ENCODE results near the gene NRP2. TPM values are rescaled to one million over a fixed set of nuclear protein-coding genes. Genes with fewer than 3 reads are reported as not detected.

The NRP2 gene
- total and polyA plus RNA-seq, 2 donors (not counting 1 experiment from before 2014, with no cell fraction given), result 1.8 to 6.8 TPM

- H3K4me1 Mint-ChIP-seq, result peaks cover 2% of the 10 kb centered on the region
- no peaks in the 10 kb centered on the region for H3K79me2 ChIP-seq (ENCODE audit: control insufficient read depth, insufficient read depth, low read length)
- CTCF ChIA-PET, result interaction anchor here (1.3 kb wide), 1 partner anchor 11 kb away, joined by 3 read pairs; no protein-coding TSS in a partner anchor
- no peaks in the 10 kb centered on the region for H3K27me3 ChIP-seq (replicated peaks in 1 of 4; ENCODE audit: control extremely low read depth in 1 of 4, control insufficient read depth in 3 of 4, insufficient read depth in 4 of 4, low read length in 3 of 4)
- no peaks in the 10 kb centered on the region for H3K9me3 ChIP-seq (ENCODE audit: control extremely low read depth in 1 of 3, control insufficient read depth in 2 of 3, insufficient read depth in 1 of 3, low read length in 2 of 3)
- H3K4me1 ChIP-seq (ENCODE audit: control insufficient read depth in 2 of 2, insufficient read depth in 2 of 2, low read length in 2 of 2), result no peaks in the 10 kb centered on the region
- H3K27me3 Mint-ChIP-seq, result no peaks in the 10 kb centered on the region
- H3K4me3 ChIP-seq (ENCODE audit: control extremely low read depth in 1 of 5, extremely low read depth in 1 of 5, insufficient read depth in 1 of 5, low read depth in 2 of 5, low read length in 4 of 5), result no peak overlapping the region
- no peaks in the 10 kb centered on the region for H4K20me1 ChIP-seq (ENCODE audit: control insufficient read depth, insufficient read depth, low read length, poor library complexity, severe bottlenecking)
- 62% methylated on average over 2 of the region's 4 CpGs for WGBS (ENCODE audit: insufficient coverage)
- H3K9me3 Mint-ChIP-seq (ENCODE audit: insufficient read depth), result no peaks in the 10 kb centered on the region
- intact Hi-C loops (cut with micrococcal nuclease), result no loop called here
- DNase-seq (no peak), ATAC-seq (ENCODE audit: low read depth) (no peak)
- H3K4me3 Mint-ChIP-seq, result no peak overlapping the region
- no peak overlapping the region for H3K27ac Mint-ChIP-seq
- POLR2A ChIA-PET, result no interaction called here
- no peak overlapping the region for H3K4me2 ChIP-seq (replicated peaks; ENCODE audit: low read depth, low read length, poor library complexity, severe bottlenecking)
- no peak overlapping the region for H3K9ac ChIP-seq (ENCODE audit: low read length)
- no peaks in the 10 kb centered on the region for H3K36me3 ChIP-seq (replicated peaks in 1 of 2; ENCODE audit: control extremely low read depth in 1 of 2, control insufficient read depth in 1 of 2, extremely low read depth in 1 of 2, insufficient read depth in 2 of 2, low read length in 1 of 2)
- no peak overlapping the region for H2AFZ ChIP-seq (ENCODE audit: insufficient read depth, low read depth, low read length, poor library complexity, severe bottlenecking)
- TF ChIP-seq CTCF (IDR thresholded peaks at IDR 0.05), result no peak
- no peak for TF ChIP-seq EZH2 (IDR thresholded peaks at IDR 0.05; ENCODE audit: borderline replicate concordance, insufficient read depth, low read depth, low read length, poor library complexity, severe bottlenecking)
- H3K27ac ChIP-seq (ENCODE audit: low read length in 2 of 2), result no peak overlapping the region
Observed at GRCh38 chr2:205731583-205731981, 49.3 kb downstream of the NRP2 start.

DNA sequence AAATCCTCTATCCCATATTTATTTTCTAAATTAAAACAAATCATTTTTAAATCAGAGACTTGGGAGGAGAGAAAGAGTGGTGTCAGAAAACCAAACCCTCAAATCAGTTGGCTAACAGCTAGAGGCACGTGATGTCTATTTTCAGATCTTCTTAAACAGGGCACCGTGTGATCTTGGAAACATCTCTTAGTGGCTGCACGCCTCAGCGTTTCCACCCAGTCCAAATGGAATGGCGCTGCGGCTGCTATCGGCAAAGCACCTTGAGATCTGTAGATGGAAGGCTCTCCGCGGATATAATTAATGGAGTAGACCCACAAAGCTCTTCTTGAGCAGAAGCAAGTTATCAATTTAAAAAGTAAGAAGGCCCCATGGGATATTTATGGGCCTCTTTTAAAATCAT is 50.0 kb downstream of the NRP2 start:
- H3K4me2 ChIP-seq (replicated peaks; ENCODE audit: low read depth, low read length, poor library complexity, severe bottlenecking), result no peak overlapping the region
- H3K4me3 Mint-ChIP-seq, result no peak overlapping the region
- DNase-seq (no peak), ATAC-seq (ENCODE audit: low read depth) (no peak)
- H3K27me3 ChIP-seq (replicated peaks in 1 of 4; ENCODE audit: control extremely low read depth in 1 of 4, control insufficient read depth in 3 of 4, insufficient read depth in 4 of 4, low read length in 3 of 4), result no peaks in the 10 kb centered on the region
- no peaks in the 10 kb centered on the region for H3K9me3 Mint-ChIP-seq (ENCODE audit: insufficient read depth)
- CTCF ChIA-PET, result no interaction called here
- H3K36me3 ChIP-seq (replicated peaks in 1 of 2; ENCODE audit: control extremely low read depth in 1 of 2, control insufficient read depth in 1 of 2, extremely low read depth in 1 of 2, insufficient read depth in 2 of 2, low read length in 1 of 2), result no peaks in the 10 kb centered on the region
- no peak for TF ChIP-seq EZH2 (IDR thresholded peaks at IDR 0.05; ENCODE audit: borderline replicate concordance, insufficient read depth, low read depth, low read length, poor library complexity, severe bottlenecking)
- no peak for TF ChIP-seq CTCF (IDR thresholded peaks at IDR 0.05)
- H3K4me1 Mint-ChIP-seq, result peaks cover 2% of the 10 kb centered on the region
- H3K27me3 Mint-ChIP-seq, result peaks cover under 1% of the 10 kb centered on the region
- H3K4me3 ChIP-seq (ENCODE audit: control extremely low read depth in 1 of 5, extremely low read depth in 1 of 5, insufficient read depth in 1 of 5, low read depth in 2 of 5, low read length in 4 of 5), result no peak overlapping the region
- no peaks in the 10 kb centered on the region for H4K20me1 ChIP-seq (ENCODE audit: control insufficient read depth, insufficient read depth, low read length, poor library complexity, severe bottlenecking)
- no peak overlapping the region for H3K27ac ChIP-seq (ENCODE audit: low read length in 2 of 2)
- no peaks in the 10 kb centered on the region for H3K9me3 ChIP-seq (ENCODE audit: control extremely low read depth in 1 of 3, control insufficient read depth in 2 of 3, insufficient read depth in 1 of 3, low read length in 2 of 3)
- no peak overlapping the region for H2AFZ ChIP-seq (ENCODE audit: insufficient read depth, low read depth, low read length, poor library complexity, severe bottlenecking)
- H3K4me1 ChIP-seq (ENCODE audit: control insufficient read depth in 2 of 2, insufficient read depth in 2 of 2, low read length in 2 of 2), result no peaks in the 10 kb centered on the region
- WGBS (ENCODE audit: insufficient coverage), result 94% methylated on average over 9 of the region's 9 CpGs
- intact Hi-C loops (cut with micrococcal nuclease), result no loop called here
- no peaks in the 10 kb centered on the region for H3K79me2 ChIP-seq (ENCODE audit: control insufficient read depth, insufficient read depth, low read length)
- H3K27ac Mint-ChIP-seq, result no peak overlapping the region
- no peak overlapping the region for H3K9ac ChIP-seq (ENCODE audit: low read length)
- POLR2A ChIA-PET, result no interaction called here

Data from B cell (primary cell).